Osteoblast (primary cell): ENCODE results near the gene PLXNA4. TPM values are rescaled to one million over a fixed set of nuclear protein-coding genes. Genes with fewer than 3 reads are reported as not detected.

ENCODE experiments used
- DNase-seq: peaks from one replicate; pipeline ENCODE4 v3.0.0; 2011; ENCODE audit warnings: low spot score, mixed read lengths; ENCODE audit not compliant: insufficient read length; ENCODE audit errors: missing footprints
- H2AFZ ChIP-seq: 2 replicates; pipeline ENCODE4 v1.6.0; 2011; ENCODE audit warnings: mild to moderate bottlenecking, low read length
- H3K27ac ChIP-seq: 2 replicates; pipeline ENCODE4 v1.5.1; 2011; ENCODE audit warnings: mild to moderate bottlenecking, low read depth, low read length, moderate library complexity
- H3K27me3 ChIP-seq: 2 replicates; pipeline ENCODE4 v1.6.0; 2012; ENCODE audit warnings: mild to moderate bottlenecking, control low read depth, inconsistent platforms, low read length, moderate library complexity; ENCODE audit not compliant: insufficient read depth
- H3K36me3 ChIP-seq: 2 replicates; pipeline ENCODE4 v1.5.1; 2011; ENCODE audit warnings: mild to moderate bottlenecking, low read length, control low read depth, moderate library complexity; ENCODE audit not compliant: insufficient read depth
- H3K4me1 ChIP-seq: 2 replicates; pipeline ENCODE4 v1.5.1; 2011; ENCODE audit warnings: mild to moderate bottlenecking, low read length, control low read depth, moderate library complexity; ENCODE audit not compliant: insufficient read depth
- H3K4me2 ChIP-seq: 2 replicates; pipeline ENCODE4 v1.6.0; 2011; ENCODE audit warnings: mild to moderate bottlenecking, low read length; ENCODE audit not compliant: insufficient read depth
- H3K4me3 ChIP-seq: fragments of 200-600 bp; sonication (generic); 3 replicates; pipeline ENCODE4 v1.5.1; 2012; ENCODE audit warnings: mild to moderate bottlenecking, low read length, inconsistent platforms; ENCODE audit not compliant: insufficient read depth
- H3K79me2 ChIP-seq: 2 replicates; pipeline ENCODE4 v1.6.0; 2012; ENCODE audit warnings: mild to moderate bottlenecking, low read length, control low read depth, inconsistent platforms; ENCODE audit not compliant: insufficient read depth
- H3K9me3 ChIP-seq: 2 replicates; pipeline ENCODE4 v1.5.1; 2011; ENCODE audit warnings: low read depth, low read length, control low read depth
- H4K20me1 ChIP-seq: 2 replicates; pipeline ENCODE4 v1.6.0; 2012; ENCODE audit warnings: mild to moderate bottlenecking, low read length, control low read depth; ENCODE audit not compliant: insufficient read depth
- CTCF ChIP-seq: IDR thresholded peaks from 2 replicates; pipeline ENCODE4 v1.5.1; 2011; ENCODE audit warnings: mild to moderate bottlenecking, low read depth, low read length, moderate library complexity; ENCODE audit errors: extremely low read depth
- total RNA-seq: library from RNA; depleted of rRNA; stranded (reverse); fragments of >200 nt; gene quantifications from 2 replicates; pipeline ENCODE4 v1.2.3, GENCODE V29; 2012

Gene PLXNA4
- total RNA-seq, 1 donor = 4.3 TPM

GRCh38 chr7:132414857-132415256, 161.4 kb downstream of the PLXNA4 start:
- no peaks in the 10 kb centered on the region for H3K36me3 ChIP-seq
- H3K9me3 ChIP-seq = no peaks in the 10 kb centered on the region
- DNase-seq = no peak
- H3K4me3 ChIP-seq = no peak overlapping the region
- H4K20me1 ChIP-seq = no peaks in the 10 kb centered on the region
- H3K27me3 ChIP-seq = no peaks in the 10 kb centered on the region
- H3K4me1 ChIP-seq = peaks cover 25% of the 10 kb centered on the region
- no peak for TF ChIP-seq CTCF
- no peaks in the 10 kb centered on the region for H3K79me2 ChIP-seq
- H3K4me2 ChIP-seq = no peak overlapping the region
- no peak overlapping the region for H3K27ac ChIP-seq
- no peak overlapping the region for H2AFZ ChIP-seq

DNA sequence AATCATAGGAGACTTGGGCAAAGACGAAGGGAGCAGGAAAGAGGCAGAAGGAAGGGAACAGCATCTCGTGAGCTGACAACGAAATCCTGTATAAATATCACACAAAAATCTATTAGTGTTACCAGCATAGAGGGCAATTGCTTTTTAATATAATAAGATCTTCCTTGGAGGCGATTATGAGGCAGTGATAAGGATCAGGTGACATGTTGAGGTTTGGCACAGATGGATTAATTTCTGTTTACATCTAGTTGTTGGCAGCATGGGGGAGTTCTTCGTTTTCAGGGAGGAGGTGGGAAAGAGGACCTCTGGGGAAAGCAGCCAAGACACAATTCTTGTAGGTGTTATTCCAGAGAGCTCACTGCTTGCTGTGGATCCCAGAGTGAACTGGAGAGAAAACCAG, 163.8 kb downstream of the PLXNA4 start:
- Histone ChIP-seq H3K4me1 (peaks cover 27% of the 10 kb centered on the region), H3K9me3 (no peaks in the 10 kb centered on the region), H3K4me2 (no peak overlapping the region), H4K20me1 (no peaks in the 10 kb centered on the region), H3K27ac (no peak overlapping the region), H3K36me3 (no peaks in the 10 kb centered on the region), H3K27me3 (no peaks in the 10 kb centered on the region), H3K4me3 (no peak overlapping the region), H2AFZ (no peak overlapping the region), H3K79me2 (no peaks in the 10 kb centered on the region)
- no peak for TF ChIP-seq CTCF
- DNase-seq = no peak

DNA sequence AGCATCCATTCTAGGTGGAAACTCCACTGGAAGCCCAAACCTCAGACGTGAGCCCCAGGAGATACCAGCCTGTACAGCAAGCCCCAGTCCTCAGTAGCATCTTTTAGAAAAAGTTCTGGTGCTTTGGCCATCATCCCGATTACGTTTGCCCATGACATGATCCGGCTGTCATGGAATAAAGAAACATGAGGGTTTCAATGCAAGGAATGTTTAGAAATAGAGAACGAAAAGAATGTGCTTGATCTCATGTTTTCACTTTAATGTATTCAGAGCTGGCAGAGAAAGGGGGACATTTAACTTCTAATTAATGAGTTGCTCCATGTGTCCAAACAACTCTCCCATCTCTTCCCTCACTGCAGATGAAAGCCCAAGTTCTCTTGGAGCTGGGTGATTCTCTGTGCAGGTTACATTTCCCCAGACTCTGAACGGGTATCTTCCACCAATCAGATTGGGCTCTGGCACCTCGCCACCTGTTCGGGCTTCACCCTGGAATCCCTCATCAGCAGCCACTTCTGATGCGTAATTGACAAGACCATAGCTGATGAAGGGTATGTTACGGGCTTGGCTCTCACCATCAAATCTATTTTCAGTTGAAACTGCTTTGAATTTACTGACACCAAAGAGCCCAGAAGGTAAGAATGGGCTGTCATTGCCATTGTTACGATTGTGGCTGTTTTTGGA, 165.3 kb downstream of the PLXNA4 start:
- Histone ChIP-seq H3K27me3 (no peaks in the 10 kb centered on the region), H3K36me3 (no peaks in the 10 kb centered on the region), H3K79me2 (no peaks in the 10 kb centered on the region), H3K9me3 (no peaks in the 10 kb centered on the region), H3K4me3 (no peak overlapping the region), H3K4me2 (peak overlapping the region; percentile 56), H2AFZ (no peak overlapping the region), H4K20me1 (no peaks in the 10 kb centered on the region), H3K4me1 (peaks cover 39% of the 10 kb centered on the region), H3K27ac (no peak overlapping the region)
- no peak for DNase-seq
- TF ChIP-seq CTCF = no peak

DNA sequence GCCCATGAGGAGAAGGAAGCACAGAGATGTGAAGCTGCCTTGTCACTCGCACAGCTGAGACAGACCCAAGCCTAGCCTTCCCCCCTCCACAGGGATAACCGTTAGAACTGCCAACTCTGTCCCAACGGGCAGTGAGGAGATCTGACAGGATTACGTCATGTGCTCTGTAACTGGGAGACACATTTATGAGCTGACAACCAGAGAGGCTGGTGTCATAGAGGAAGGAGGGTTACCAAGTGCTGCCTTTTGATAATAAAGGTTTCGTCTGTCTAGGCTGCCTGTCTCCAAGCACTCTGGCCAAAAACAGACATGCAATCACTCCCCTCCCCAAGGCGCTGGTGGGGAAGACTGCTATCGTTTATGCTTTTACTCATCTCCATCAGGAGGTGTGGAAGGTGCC, 165.9 kb downstream of the PLXNA4 start:
- no peak for TF ChIP-seq CTCF
- H3K27ac ChIP-seq = peak overlapping the region; percentile 50
- no peaks in the 10 kb centered on the region for H3K9me3 ChIP-seq
- H3K79me2 ChIP-seq = no peaks in the 10 kb centered on the region
- peaks cover 45% of the 10 kb centered on the region for H3K4me1 ChIP-seq
- DNase-seq = peak; percentile 85
- H3K4me2 ChIP-seq = peak overlapping the region; percentile 56
- H3K36me3 ChIP-seq = no peaks in the 10 kb centered on the region
- H4K20me1 ChIP-seq = no peaks in the 10 kb centered on the region
- no peak overlapping the region for H2AFZ ChIP-seq
- H3K27me3 ChIP-seq = no peaks in the 10 kb centered on the region
- H3K4me3 ChIP-seq = no peak overlapping the region
